Breast epithelium (tissue), 3 donors: Measurements from ENCODE around the gene CPPED1.

ENCODE experiments used
- POLR2A ChIP-seq: fragments of 450-650 bp; IDR thresholded peaks from one replicate; pipeline ENCODE4 v1.6.1; 2016; ENCODE audit warnings: antibody characterized with exemption, mild to moderate bottlenecking, moderate library complexity
- TF ChIP-seq, protein P1 (sequence below), 3 donors: fragments of 450-650 bp; IDR thresholded peaks; one replicate each; pipeline ENCODE4 v1.5.1; 2016 to 2017; ENCODE audit warnings: antibody characterized with exemption in 3 of 3, mild to moderate bottlenecking in 3 of 3, moderate library complexity in 3 of 3

DNA sequence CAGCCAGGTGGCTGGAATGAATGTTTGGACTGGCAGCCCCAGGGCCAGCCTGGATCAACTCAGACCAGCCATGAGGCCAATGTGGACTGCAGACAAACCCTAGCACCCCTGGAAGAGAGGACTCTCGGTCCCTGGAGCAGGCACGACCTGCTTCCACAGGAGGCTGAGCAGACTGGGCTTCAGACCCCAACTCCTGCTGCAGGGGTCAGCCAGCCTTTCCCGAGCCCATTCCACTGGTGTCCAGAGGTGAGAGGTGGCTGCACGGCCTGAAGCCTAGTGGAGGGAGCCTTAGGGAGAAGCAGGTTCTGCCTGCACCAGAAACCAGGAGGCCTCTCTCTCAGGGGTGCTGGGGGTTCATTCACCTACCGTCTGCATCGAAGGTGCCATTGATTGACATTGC lies 97.1 kb downstream of the CPPED1 start:
- TF ChIP-seq, protein P1, sequence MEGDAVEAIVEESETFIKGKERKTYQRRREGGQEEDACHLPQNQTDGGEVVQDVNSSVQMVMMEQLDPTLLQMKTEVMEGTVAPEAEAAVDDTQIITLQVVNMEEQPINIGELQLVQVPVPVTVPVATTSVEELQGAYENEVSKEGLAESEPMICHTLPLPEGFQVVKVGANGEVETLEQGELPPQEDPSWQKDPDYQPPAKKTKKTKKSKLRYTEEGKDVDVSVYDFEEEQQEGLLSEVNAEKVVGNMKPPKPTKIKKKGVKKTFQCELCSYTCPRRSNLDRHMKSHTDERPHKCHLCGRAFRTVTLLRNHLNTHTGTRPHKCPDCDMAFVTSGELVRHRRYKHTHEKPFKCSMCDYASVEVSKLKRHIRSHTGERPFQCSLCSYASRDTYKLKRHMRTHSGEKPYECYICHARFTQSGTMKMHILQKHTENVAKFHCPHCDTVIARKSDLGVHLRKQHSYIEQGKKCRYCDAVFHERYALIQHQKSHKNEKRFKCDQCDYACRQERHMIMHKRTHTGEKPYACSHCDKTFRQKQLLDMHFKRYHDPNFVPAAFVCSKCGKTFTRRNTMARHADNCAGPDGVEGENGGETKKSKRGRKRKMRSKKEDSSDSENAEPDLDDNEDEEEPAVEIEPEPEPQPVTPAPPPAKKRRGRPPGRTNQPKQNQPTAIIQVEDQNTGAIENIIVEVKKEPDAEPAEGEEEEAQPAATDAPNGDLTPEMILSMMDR (IDR thresholded peaks at IDR 0.05) = no peak
- no peak for TF ChIP-seq POLR2A
